ENCODE data around the gene MAJIN.

DNA sequence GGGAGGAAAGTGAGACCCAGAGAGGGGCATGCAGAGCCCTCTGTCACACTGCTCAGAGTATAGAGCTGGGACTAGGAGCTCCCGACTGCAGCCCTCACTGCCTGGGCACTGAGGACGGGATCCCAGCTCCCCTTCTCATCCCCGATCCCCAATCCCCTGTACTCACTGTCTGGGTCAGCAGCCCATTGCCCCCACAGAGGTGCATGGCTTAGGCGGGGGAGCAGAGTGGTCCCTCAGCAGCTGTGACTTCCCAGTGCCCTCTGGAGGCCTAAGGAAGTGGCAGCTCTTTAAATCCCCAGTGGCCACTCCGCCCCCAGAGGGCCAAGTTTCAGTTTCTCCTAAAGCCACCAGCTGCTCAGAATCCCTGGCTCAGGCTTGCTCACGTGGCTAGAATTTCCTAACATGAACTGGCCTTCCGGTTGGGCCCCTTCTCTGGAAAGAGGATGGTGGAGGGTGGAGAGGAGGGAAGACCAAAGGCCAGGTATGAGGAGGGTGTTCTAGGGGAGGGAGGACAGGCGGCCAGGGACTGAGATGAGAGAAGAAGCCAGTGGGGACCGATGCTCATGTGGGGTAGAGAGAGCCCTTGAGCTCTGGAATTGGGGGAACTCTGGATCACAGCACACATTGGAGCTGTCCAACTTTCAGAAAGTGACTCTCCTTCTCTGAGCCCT, 24.9 kb upstream of the MAJIN start, which contains the start of gene BATF2:
- TF ChIP-seq, protein P1, sequence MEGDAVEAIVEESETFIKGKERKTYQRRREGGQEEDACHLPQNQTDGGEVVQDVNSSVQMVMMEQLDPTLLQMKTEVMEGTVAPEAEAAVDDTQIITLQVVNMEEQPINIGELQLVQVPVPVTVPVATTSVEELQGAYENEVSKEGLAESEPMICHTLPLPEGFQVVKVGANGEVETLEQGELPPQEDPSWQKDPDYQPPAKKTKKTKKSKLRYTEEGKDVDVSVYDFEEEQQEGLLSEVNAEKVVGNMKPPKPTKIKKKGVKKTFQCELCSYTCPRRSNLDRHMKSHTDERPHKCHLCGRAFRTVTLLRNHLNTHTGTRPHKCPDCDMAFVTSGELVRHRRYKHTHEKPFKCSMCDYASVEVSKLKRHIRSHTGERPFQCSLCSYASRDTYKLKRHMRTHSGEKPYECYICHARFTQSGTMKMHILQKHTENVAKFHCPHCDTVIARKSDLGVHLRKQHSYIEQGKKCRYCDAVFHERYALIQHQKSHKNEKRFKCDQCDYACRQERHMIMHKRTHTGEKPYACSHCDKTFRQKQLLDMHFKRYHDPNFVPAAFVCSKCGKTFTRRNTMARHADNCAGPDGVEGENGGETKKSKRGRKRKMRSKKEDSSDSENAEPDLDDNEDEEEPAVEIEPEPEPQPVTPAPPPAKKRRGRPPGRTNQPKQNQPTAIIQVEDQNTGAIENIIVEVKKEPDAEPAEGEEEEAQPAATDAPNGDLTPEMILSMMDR (conservative IDR thresholded peaks at IDR 0.05; ENCODE audit: low read depth, low read length) = peak; percentile 48
- TF ChIP-seq EZH2 (IDR thresholded peaks at IDR 0.05; ENCODE audit: borderline replicate concordance, low read depth, low read length, poor library complexity, severe bottlenecking) = no peak
